Prostate gland (tissue), 2 donors: ENCODE results near the gene ALKBH3. TPM values are rescaled to one million over a fixed set of nuclear protein-coding genes. Genes with fewer than 3 reads are reported as not detected.

ENCODE experiments used
- DNase-seq: peaks from one replicate; pipeline ENCODE4 v3.0.0-alpha.2; 2019; ENCODE audit warnings: low spot score
- H3K27ac ChIP-seq, 2 donors: fragments of 200-600 bp; sonication (generic); 2 replicates each; pipeline ENCODE4 v1.5.1; 2017 to 2019
- H3K27me3 ChIP-seq: fragments of 200-600 bp; sonication (generic); replicated peaks from 2 replicates; pipeline ENCODE4 v1.5.1; 2019; ENCODE audit not compliant: insufficient read depth
- H3K36me3 ChIP-seq, 2 donors: fragments of 200-600 bp; sonication (generic); 1 replicate in 1 of 2; 2 replicates in 1 of 2; pipeline versions ENCODE4 v1.5.1 to v1.8.1; 2017 to 2019
- H3K4me1 ChIP-seq: fragments of 200-600 bp; sonication (generic); replicated peaks from 2 replicates; pipeline ENCODE4 v1.5.1; 2019
- H3K4me3 ChIP-seq, 2 donors: fragments of 200-600 bp; sonication (generic); 2 replicates each; pipeline ENCODE4 v1.5.1; 2017 to 2019
- H3K9me3 ChIP-seq: fragments of 200-600 bp; sonication (generic); 2 replicates; pipeline ENCODE4 v1.5.1; 2017
- POLR2A ChIP-seq: fragments of 450-650 bp; IDR thresholded peaks from one replicate; pipeline ENCODE4 v1.6.1; 2016; ENCODE audit warnings: antibody characterized with exemption, mild to moderate bottlenecking
- POLR2AphosphoS5 ChIP-seq: sonication (generic); formaldehyde crosslinking; IDR thresholded peaks from one replicate; pipeline ENCODE4 v1.6.1; 2017; ENCODE audit warnings: antibody characterized with exemption
- WGBS: methylation state at CpG from one replicate; pipeline ENCODE4 v1.1.5; 2018; 5-methylcytosine and 5-hydroxymethylcytosine counted together
- intact Hi-C: fragments of 100-400 bp; cut with DNase I; formaldehyde crosslinking; loops from one replicate; pipeline ENCODE4 v1.14.2; 2022
- total RNA-seq, 2 donors: library from RNA; depleted of rRNA; stranded (reverse); fragments of >200 nt; gene quantifications; one replicate each; pipeline ENCODE4 v1.1.0, GENCODE V29; 2016
- TF ChIP-seq, protein P1 (sequence below), 4 experiments: fragments of 200-600 bp in 2 of 4; fragments of 450-650 bp in 2 of 4; sonication (generic) in 2 of 4; IDR thresholded peaks; 1 replicate in 3 of 4; 2 replicates in 1 of 4; pipeline ENCODE4 v1.5.1; 2016 to 2019; ENCODE audit warnings: antibody characterized with exemption in 4 of 4, mild to moderate bottlenecking in 2 of 4, moderate library complexity in 2 of 4

The ALKBH3 gene
- total RNA-seq, 2 donors from 2014 or later, result 37.6 to 55.7 TPM

- TF ChIP-seq POLR2A, result no peak
- TF ChIP-seq, protein P1, sequence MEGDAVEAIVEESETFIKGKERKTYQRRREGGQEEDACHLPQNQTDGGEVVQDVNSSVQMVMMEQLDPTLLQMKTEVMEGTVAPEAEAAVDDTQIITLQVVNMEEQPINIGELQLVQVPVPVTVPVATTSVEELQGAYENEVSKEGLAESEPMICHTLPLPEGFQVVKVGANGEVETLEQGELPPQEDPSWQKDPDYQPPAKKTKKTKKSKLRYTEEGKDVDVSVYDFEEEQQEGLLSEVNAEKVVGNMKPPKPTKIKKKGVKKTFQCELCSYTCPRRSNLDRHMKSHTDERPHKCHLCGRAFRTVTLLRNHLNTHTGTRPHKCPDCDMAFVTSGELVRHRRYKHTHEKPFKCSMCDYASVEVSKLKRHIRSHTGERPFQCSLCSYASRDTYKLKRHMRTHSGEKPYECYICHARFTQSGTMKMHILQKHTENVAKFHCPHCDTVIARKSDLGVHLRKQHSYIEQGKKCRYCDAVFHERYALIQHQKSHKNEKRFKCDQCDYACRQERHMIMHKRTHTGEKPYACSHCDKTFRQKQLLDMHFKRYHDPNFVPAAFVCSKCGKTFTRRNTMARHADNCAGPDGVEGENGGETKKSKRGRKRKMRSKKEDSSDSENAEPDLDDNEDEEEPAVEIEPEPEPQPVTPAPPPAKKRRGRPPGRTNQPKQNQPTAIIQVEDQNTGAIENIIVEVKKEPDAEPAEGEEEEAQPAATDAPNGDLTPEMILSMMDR (IDR thresholded peaks at IDR 0.05), result no peak
- TF ChIP-seq POLR2AphosphoS5, result no peak
- Histone ChIP-seq H3K27me3 (no peaks in the 10 kb centered on the region), H3K4me1 (no peaks in the 10 kb centered on the region), H3K27ac (peak overlapping the region; percentile 65), H3K9me3 (no peaks in the 10 kb centered on the region), H3K36me3 (no peaks in the 10 kb centered on the region), H3K4me3 (no peak overlapping the region)
- intact Hi-C loops, result no loop called here
- no peak for DNase-seq
- WGBS, result 33% methylated on average over 6 of the region's 6 CpGs
Observed at GRCh38 chr11:43922744-43923405, 42.2 kb downstream of the ALKBH3 start.

GRCh38 chr11:43923406-43924111 lies 42.9 kb downstream of the ALKBH3 start:
- H3K36me3 ChIP-seq, result no peaks in the 10 kb centered on the region
- no peaks in the 10 kb centered on the region for H3K27me3 ChIP-seq
- no peak for DNase-seq
- H3K27ac ChIP-seq, result peak overlapping the region; percentile 65
- TF ChIP-seq POLR2AphosphoS5 (no peak), POLR2A (no peak)
- TF ChIP-seq, protein P1 (IDR thresholded peaks at IDR 0.05), result no peak
- WGBS, result 43% methylated on average over 8 of the region's 8 CpGs
- no peaks in the 10 kb centered on the region for H3K9me3 ChIP-seq
- H3K4me3 ChIP-seq, result no peak overlapping the region
- intact Hi-C loops, result no loop called here
- H3K4me1 ChIP-seq, result no peaks in the 10 kb centered on the region

GRCh38 chr11:43924112-43924855 lies 43.7 kb downstream of the ALKBH3 start:
- no peaks in the 10 kb centered on the region for H3K36me3 ChIP-seq
- intact Hi-C loops, result no loop called here
- no peak for TF ChIP-seq POLR2A
- H3K4me3 ChIP-seq, result no peak overlapping the region
- no peaks in the 10 kb centered on the region for H3K9me3 ChIP-seq
- DNase-seq, result no peak
- peak overlapping the region; percentile 65 for H3K27ac ChIP-seq
- no peaks in the 10 kb centered on the region for H3K4me1 ChIP-seq
- H3K27me3 ChIP-seq, result no peaks in the 10 kb centered on the region
- WGBS, result 91% methylated on average over 27 of the region's 27 CpGs

GRCh38 chr11:43925063-43925931 lies 44.7 kb downstream of the ALKBH3 start:
- no peaks in the 10 kb centered on the region for H3K9me3 ChIP-seq
- H3K27me3 ChIP-seq, result no peaks in the 10 kb centered on the region
- intact Hi-C loops, result no loop called here
- peak overlapping the region; percentile 65 for H3K27ac ChIP-seq
- TF ChIP-seq POLR2AphosphoS5, result no peak
- no peak for TF ChIP-seq POLR2A
- TF ChIP-seq, protein P1 (IDR thresholded peaks at IDR 0.05), result no peak
- WGBS, result 83% methylated on average over 11 of the region's 14 CpGs
- no peaks in the 10 kb centered on the region for H3K36me3 ChIP-seq
- no peak for DNase-seq
- no peaks in the 10 kb centered on the region for H3K4me1 ChIP-seq
- H3K4me3 ChIP-seq, result no peak overlapping the region
